HepG2 (cell line): ENCODE results near the gene NAE1. TPM values are rescaled to one million over a fixed set of nuclear protein-coding genes. Genes with fewer than 3 reads are reported as not detected.

Experiments
- ARNT2 ChIP-seq: sonication (generic); formaldehyde crosslinking; IDR thresholded peaks from 2 replicates; pipeline ENCODE4 v1.8.0; 2022; ENCODE audit warnings: mild to moderate bottlenecking, low read depth, missing genetic modification reagents, moderate library complexity
- CREB1 ChIP-seq, 2 experiments: fragments of 450-650 bp in 1 of 2; IDR thresholded peaks; 2 replicates each; pipeline ENCODE4 v1.6.1; 2016 to 2017; ENCODE audit warnings: control low read depth in 1 of 2, mild to moderate bottlenecking in 1 of 2, missing compliant biosample characterization in 1 of 2, missing genetic modification characterization in 1 of 2
- GLI4 ChIP-seq: sonication (generic); formaldehyde crosslinking; IDR thresholded peaks from 2 replicates; pipeline ENCODE4 v1.5.1; 2020; ENCODE audit warnings: missing genetic modification reagents, mild to moderate bottlenecking, moderate library complexity, borderline replicate concordance
- IRF9 ChIP-seq: sonication (generic); formaldehyde crosslinking; IDR thresholded peaks from 2 replicates; pipeline ENCODE4 v1.8.0; 2022; ENCODE audit warnings: missing genetic modification reagents, mild to moderate bottlenecking, borderline replicate concordance
- KIAA2018 ChIP-seq: sonication (generic); formaldehyde crosslinking; IDR thresholded peaks from 2 replicates; pipeline ENCODE4 v1.5.0; 2020; ENCODE audit warnings: mild to moderate bottlenecking, missing genetic modification reagents, borderline replicate concordance
- SALL2 ChIP-seq: sonication (generic); formaldehyde crosslinking; IDR thresholded peaks from 2 replicates; pipeline ENCODE4 v1.8.1; 2023; ENCODE audit warnings: mild to moderate bottlenecking, missing genetic modification reagents, inconsistent platforms
- TP53 ChIP-seq: sonication (generic); formaldehyde crosslinking; conservative IDR thresholded peaks from 2 replicates; pipeline ENCODE4 v1.4.0; 2020; ENCODE audit warnings: missing genetic modification reagents
- ZBTB44 ChIP-seq: sonication (generic); formaldehyde crosslinking; IDR thresholded peaks from 2 replicates; pipeline ENCODE4 v1.4.0; 2020; ENCODE audit warnings: missing genetic modification reagents
- ZKSCAN5 ChIP-seq: sonication (generic); formaldehyde crosslinking; IDR thresholded peaks from 2 replicates; pipeline ENCODE4 v1.5.1; 2020; ENCODE audit warnings: mild to moderate bottlenecking, missing genetic modification reagents
- ZNF235 ChIP-seq: sonication (generic); formaldehyde crosslinking; IDR thresholded peaks from 2 replicates; pipeline ENCODE4 v1.8.1; 2023; ENCODE audit warnings: mild to moderate bottlenecking, missing genetic modification reagents, borderline replicate concordance
- ZNF251 ChIP-seq: sonication (generic); formaldehyde crosslinking; IDR thresholded peaks from 2 replicates; pipeline ENCODE4 v1.9.0; 2021; ENCODE audit warnings: mild to moderate bottlenecking, missing genetic modification reagents
- ZNF747 ChIP-seq: sonication (generic); formaldehyde crosslinking; IDR thresholded peaks from 2 replicates; pipeline ENCODE4 v1.8.1; 2023; ENCODE audit warnings: missing genetic modification reagents, mild to moderate bottlenecking, borderline replicate concordance
- ZSCAN29 ChIP-seq: sonication (generic); formaldehyde crosslinking; conservative IDR thresholded peaks from 2 replicates; pipeline ENCODE4 v1.4.0; 2020; ENCODE audit warnings: mild to moderate bottlenecking, missing genetic modification reagents
- polyA plus RNA-seq, 8 experiments: library from polyadenylated mRNA; depleted of rRNA in 3 of 8; stranded (reverse) in 7 of 8; unstranded in 1 of 8; fragments of >200 nt; fragmentation: Illumina TruSeq in 4 of 8; extraction: Trizol in 4 of 8; gene quantifications; 2 replicates each; pipeline versions ENCODE4 v1.2.1 to v1.2.3, GENCODE V29; 2011 to 2016; ENCODE audit warnings: low read depth in 4 of 8, missing spikeins in 1 of 8, mixed read lengths in 1 of 8; ENCODE audit not compliant: insufficient read depth in 1 of 8
- total RNA-seq, 5 experiments: library from RNA; depleted of rRNA; stranded (reverse); fragments of >200 nt; fragmentation: Illumina TruSeq; extraction: Trizol; gene quantifications; 2 replicates each; pipeline ENCODE4 v1.2.3, GENCODE V29; 2016; ENCODE audit warnings: low read depth in 1 of 5
- TF ChIP-seq, protein P1 (sequence below): sonication (generic); formaldehyde crosslinking; conservative IDR thresholded peaks from 2 replicates; pipeline ENCODE4 v1.8.0; 2022; ENCODE audit warnings: missing genetic modification reagents

NAE1 gene
- total and polyA plus RNA-seq, 2 of the 13 experiments (the other 11 are each of a cell fraction or from before 2014, with no cell fraction given): 95.7 to 206 TPM

DNA sequence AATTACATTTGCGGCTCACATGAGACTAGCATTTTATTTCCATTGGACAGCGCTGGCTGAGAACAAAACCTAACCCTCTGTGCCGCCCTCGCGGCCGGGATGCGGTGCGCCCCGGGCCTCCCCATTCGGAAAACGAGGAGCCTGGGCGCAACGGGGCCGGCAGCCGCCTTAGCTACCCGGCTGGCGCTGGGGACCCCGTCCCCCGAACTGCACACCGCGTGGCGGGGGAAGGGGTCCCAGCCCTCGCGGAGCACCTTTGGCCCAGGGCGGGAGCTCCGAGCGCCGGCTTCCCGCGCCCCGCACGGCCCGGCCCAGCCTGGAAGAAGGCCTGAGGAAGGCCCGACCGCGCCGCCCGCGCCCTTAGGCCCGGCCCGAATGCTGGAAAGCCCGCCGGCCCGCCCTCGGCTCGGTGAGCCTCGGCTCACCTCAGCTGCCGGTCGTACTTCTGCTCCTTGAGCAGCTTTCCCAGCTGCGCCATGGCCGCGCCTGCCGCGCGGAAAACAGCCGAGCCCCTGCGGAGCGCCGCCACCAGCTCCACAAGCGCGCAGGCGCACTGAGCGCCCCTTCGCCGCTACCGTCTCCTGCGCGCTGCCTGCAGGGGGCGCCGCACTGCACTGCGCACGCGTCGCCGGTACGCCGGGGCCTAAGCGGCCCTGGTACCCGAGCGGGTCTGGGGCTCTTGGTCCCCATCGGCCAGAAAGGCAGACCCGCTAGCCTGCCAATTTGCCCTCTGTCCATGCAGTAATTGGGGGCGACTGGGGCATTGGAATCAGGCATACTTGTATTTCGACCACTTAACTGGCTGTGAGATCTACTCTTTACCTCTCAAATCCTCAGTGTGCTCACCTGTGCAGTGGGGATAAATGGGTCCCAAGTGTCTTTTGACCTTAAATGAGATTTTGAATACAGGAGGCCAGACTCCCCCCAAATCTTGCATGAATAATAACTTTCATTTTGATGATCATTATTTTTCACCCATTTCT, at the start of gene NAE1 (continued):
- TF ChIP-seq KIAA2018 (CRISPR knock-in tag) (peak; percentile 88; the same call in 1 of the 2 replicates), CREB1 (IDR thresholded peaks at IDR 0.05) (no peak), CREB1 (CRISPR knock-in tag; IDR thresholded peaks at IDR 0.05) (no peak), ZNF251 (CRISPR knock-in tag) (0 out of 2 replicates have a peak, but pooled peaks have one; percentile 19), IRF9 (CRISPR knock-in tag) (peak; percentile 93; the same call in 1 of the 2 replicates), GLI4 (peak; percentile 91), ZBTB44 (peak; percentile 82; the same call in 1 of the 2 replicates), ARNT2 (CRISPR knock-in tag) (peak; percentile 93), ZSCAN29 (CRISPR knock-in tag) (peak; percentile 68), TP53 (peak; percentile 93), ZNF747 (CRISPR knock-in tag) (no peak; the same call in 1 of the 2 replicates), ZKSCAN5 (CRISPR knock-in tag) (no peak), ZNF235 (CRISPR knock-in tag) (peak; percentile 99), SALL2 (peak; percentile 98)
- TF ChIP-seq, protein P1, sequence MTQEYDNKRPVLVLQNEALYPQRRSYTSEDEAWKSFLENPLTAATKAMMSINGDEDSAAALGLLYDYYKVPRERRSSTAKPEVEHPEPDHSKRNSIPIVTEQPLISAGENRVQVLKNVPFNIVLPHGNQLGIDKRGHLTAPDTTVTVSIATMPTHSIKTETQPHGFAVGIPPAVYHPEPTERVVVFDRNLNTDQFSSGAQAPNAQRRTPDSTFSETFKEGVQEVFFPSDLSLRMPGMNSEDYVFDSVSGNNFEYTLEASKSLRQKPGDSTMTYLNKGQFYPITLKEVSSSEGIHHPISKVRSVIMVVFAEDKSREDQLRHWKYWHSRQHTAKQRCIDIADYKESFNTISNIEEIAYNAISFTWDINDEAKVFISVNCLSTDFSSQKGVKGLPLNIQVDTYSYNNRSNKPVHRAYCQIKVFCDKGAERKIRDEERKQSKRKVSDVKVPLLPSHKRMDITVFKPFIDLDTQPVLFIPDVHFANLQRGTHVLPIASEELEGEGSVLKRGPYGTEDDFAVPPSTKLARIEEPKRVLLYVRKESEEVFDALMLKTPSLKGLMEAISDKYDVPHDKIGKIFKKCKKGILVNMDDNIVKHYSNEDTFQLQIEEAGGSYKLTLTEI (CRISPR knock-in tag): no peak
